ENCODE measurements around the gene STAT4. TPM values are rescaled to one million over a fixed set of nuclear protein-coding genes. Genes with fewer than 3 reads are reported as not detected.

The STAT4 gene
- total RNA-seq, 1 experiment from 2014 or later: 0.44 TPM

GRCh38 chr2:191108331-191108730 is 42.5 kb downstream of the STAT4 start (continued):
- TF ChIP-seq JUN (CRISPR knock-in tag; IDR thresholded peaks at IDR 0.05): no peak

GRCh38 chr2:191105082-191105481 is 45.7 kb downstream of the STAT4 start:
- Mint-ChIP-seq H3K9me3 (no peaks in the 10 kb centered on the region), H3K36me3 (no peaks in the 10 kb centered on the region), H3K4me3 (no peak overlapping the region), H3K27me3 (ENCODE audit: low read depth) (no peaks in the 10 kb centered on the region), H3K4me1 (no peaks in the 10 kb centered on the region), H3K27ac (no peak overlapping the region)
- ATAC-seq (peak; percentile 38; the same call in 1 of the 2 replicates), DNase-seq (ENCODE audit: low spot score) (no peak)
- CTCF ChIA-PET: no interaction called here
- TF ChIP-seq GABPB1 (CRISPR knock-in tag; IDR thresholded peaks at IDR 0.05) (no peak), ATF3 (CRISPR knock-in tag; conservative IDR thresholded peaks at IDR 0.05) (no peak), CBFB (CRISPR knock-in tag; IDR thresholded peaks at IDR 0.05; ENCODE audit: low read depth) (no peak), CTCF (IDR thresholded peaks at IDR 0.05) (no peak), OVOL2 (CRISPR knock-in tag; IDR thresholded peaks at IDR 0.05; ENCODE audit: borderline replicate concordance) (no peak), ZNF232 (CRISPR knock-in tag; IDR thresholded peaks at IDR 0.05) (no peak), FOXP4 (CRISPR knock-in tag; IDR thresholded peaks at IDR 0.05) (no peak), USF2 (CRISPR knock-in tag; IDR thresholded peaks at IDR 0.05) (no peak), ZSCAN18 (CRISPR knock-in tag; IDR thresholded peaks at IDR 0.05) (no peak), ZNF396 (CRISPR knock-in tag; IDR thresholded peaks at IDR 0.05; ENCODE audit: borderline replicate concordance) (no peak), SP1 (CRISPR knock-in tag; conservative IDR thresholded peaks at IDR 0.05) (no peak), HMGA2 (CRISPR knock-in tag; IDR thresholded peaks at IDR 0.05) (no peak), NFATC4 (CRISPR knock-in tag; IDR thresholded peaks at IDR 0.05) (no peak), MLX (CRISPR knock-in tag; IDR thresholded peaks at IDR 0.05) (no peak), RELA (CRISPR knock-in tag; IDR thresholded peaks at IDR 0.05; ENCODE audit: borderline replicate concordance) (no peak), MYBL2 (CRISPR knock-in tag; IDR thresholded peaks at IDR 0.05) (no peak), JAZF1 (CRISPR knock-in tag; IDR thresholded peaks at IDR 0.05) (no peak)
- POLR2A ChIA-PET: no interaction called here

- Mint-ChIP-seq H3K4me3 (no peak overlapping the region), H3K36me3 (no peaks in the 10 kb centered on the region), H3K4me1 (no peaks in the 10 kb centered on the region), H3K9me3 (no peaks in the 10 kb centered on the region), H3K27me3 (ENCODE audit: low read depth) (no peaks in the 10 kb centered on the region), H3K27ac (no peak overlapping the region)
- no peak for TF ChIP-seq JUN (CRISPR knock-in tag; IDR thresholded peaks at IDR 0.05)
- POLR2A ChIA-PET: no interaction called here
- ATAC-seq (no peak), DNase-seq (ENCODE audit: low spot score) (no peak)
- CTCF ChIA-PET: no interaction called here
Observed at GRCh38 chr2:191103774-191104173, 47.0 kb downstream of the STAT4 start.
